Kidney epithelial cell (primary cell): Measurements from ENCODE around the gene DEXI. TPM values are rescaled to one million over a fixed set of nuclear protein-coding genes. Genes with fewer than 3 reads are reported as not detected.
A peak's percentile ranks its signal among the peaks of the same experiment; 100 is the strongest.

Experiments
- DNase-seq: peaks from one replicate; pipeline ENCODE4 v3.0.0-alpha.2; 2010; ENCODE audit warnings: low read depth
- H3K27me3 ChIP-seq: 2 replicates; pipeline ENCODE4 v1.6.0; 2011; ENCODE audit warnings: low read length; ENCODE audit not compliant: control insufficient read depth, insufficient read depth
- H3K36me3 ChIP-seq: 2 replicates; pipeline ENCODE4 v1.5.1; 2011; ENCODE audit warnings: low read length; ENCODE audit not compliant: control insufficient read depth, insufficient read depth
- H3K4me3 ChIP-seq: 2 replicates; pipeline ENCODE4 v1.5.1; 2011; ENCODE audit warnings: low read depth, mild to moderate bottlenecking, control low read depth, low read length
- CTCF ChIP-seq: IDR thresholded peaks from 2 replicates; pipeline ENCODE4 v1.5.1; 2011; ENCODE audit warnings: mild to moderate bottlenecking, moderate library complexity, low read length, control low read depth, inconsistent platforms; ENCODE audit not compliant: insufficient read depth, poor library complexity, severe bottlenecking
- total RNA-seq: library from RNA; depleted of rRNA; stranded (reverse); fragments of >200 nt; gene quantifications from 2 replicates; pipeline ENCODE4 v1.2.3, GENCODE V29; 2015

Gene DEXI
- total RNA-seq, 1 donor from 2014 or later, result 62.5 TPM

- H3K4me3 ChIP-seq, result no peak overlapping the region
- no peak for TF ChIP-seq CTCF
- H3K27me3 ChIP-seq, result no peaks in the 10 kb centered on the region
- no peak for DNase-seq
- no peaks in the 10 kb centered on the region for H3K36me3 ChIP-seq
Measured at GRCh38 chr16:10987361-10988163, 45.3 kb upstream of the DEXI start.

- DNase-seq, result no peak
Measured at GRCh38 chr16:10984509-10984908, 42.2 kb upstream of the DEXI start.

GRCh38 chr16:10983159-10983558, 40.9 kb upstream of the DEXI start:
- peak; percentile 21 for TF ChIP-seq CTCF
- no peaks in the 10 kb centered on the region for H3K36me3 ChIP-seq
- DNase-seq, result no peak
- H3K4me3 ChIP-seq, result no peak overlapping the region
- H3K27me3 ChIP-seq, result no peaks in the 10 kb centered on the region

More at GRCh38 chr16:10984509-10984908, 42.2 kb upstream of the DEXI start:
- TF ChIP-seq CTCF, result no peak
- H3K36me3 ChIP-seq, result no peaks in the 10 kb centered on the region
- no peaks in the 10 kb centered on the region for H3K27me3 ChIP-seq
- no peak overlapping the region for H3K4me3 ChIP-seq

- DNase-seq, result no peak
- H3K27me3 ChIP-seq, result no peaks in the 10 kb centered on the region
- TF ChIP-seq CTCF, result no peak
- no peaks in the 10 kb centered on the region for H3K36me3 ChIP-seq
- H3K4me3 ChIP-seq, result no peak overlapping the region
Measured at GRCh38 chr16:10982465-10983150, 40.3 kb upstream of the DEXI start.

- Histone ChIP-seq H3K27me3 (no peaks in the 10 kb centered on the region), H3K36me3 (peaks cover 1% of the 10 kb centered on the region), H3K4me3 (no peak overlapping the region)
- TF ChIP-seq CTCF, result peak; percentile 38
- DNase-seq, result no peak
Measured at GRCh38 chr16:10981697-10982216, 39.5 kb upstream of the DEXI start.

- TF ChIP-seq CTCF, result no peak
- no peaks in the 10 kb centered on the region for H3K27me3 ChIP-seq
- DNase-seq, result no peak
- H3K36me3 ChIP-seq, result peaks cover 1% of the 10 kb centered on the region
- H3K4me3 ChIP-seq, result no peak overlapping the region
Measured at GRCh38 chr16:10980813-10981212, 38.5 kb upstream of the DEXI start.
